PC-3 (cell line): ENCODE results near the gene OR52B4. TPM values are rescaled to one million over a fixed set of nuclear protein-coding genes. Genes with fewer than 3 reads are reported as not detected.
"Not testable (repeated sequence)": the region's sequence is repeated elsewhere in the genome, so short reads cannot be mapped to it uniquely, and the experiment has no call there.

Source experiments
- ATAC-seq: fragments of 200-7000 bp; cut with Tn5 transposase; 2 replicates; pipeline ENCODE4 v1.9.1; 2020; ENCODE audit warnings: mild to moderate bottlenecking, moderate library complexity
- BruUV-seq: library from RNA; stranded (reverse); fragments of 400-500 nt; replicated peaks from 2 replicates; lab custom pipeline; 2021; lab: Mats Ljungman, UMichigan
- CTCF ChIA-PET: fragments of 300-600 bp; sonication (Branson Sonifier 250); formaldehyde crosslinking; loops from one replicate; lab custom pipeline; 2022; ENCODE audit warnings: antibody characterized with exemption; lab: Charles Lee
- POLR2A ChIA-PET: fragments of 300-600 bp; sonication (Branson Sonifier 250); formaldehyde crosslinking; loops from one replicate; lab custom pipeline; 2022; ENCODE audit warnings: antibody characterized with exemption; ENCODE audit not compliant: unreplicated experiment; lab: Charles Lee
- DNase-seq: peaks from one replicate; pipeline ENCODE4 v3.0.0-alpha.2; 2015
- H2AFZ ChIP-seq: fragments of 300-600 bp; sonication (generic); 2 replicates; pipeline ENCODE4 v1.6.0; 2016; ENCODE audit warnings: antibody characterized with exemption, low read length
- H3F3A ChIP-seq: fragments of 300-600 bp; sonication (generic); one replicate; pipeline ENCODE4 v1.6.0; 2017; ENCODE audit warnings: antibody characterized with exemption, low read length, control low read depth, mild to moderate bottlenecking; ENCODE audit not compliant: unreplicated experiment
- H3K27ac ChIP-seq: fragments of 300-600 bp; sonication (generic); 2 replicates; pipeline ENCODE4 v1.5.1; 2016; ENCODE audit warnings: mild to moderate bottlenecking, low read length
- H3K27me3 ChIP-seq: fragments of 300-600 bp; sonication (generic); 2 replicates; pipeline ENCODE4 v1.6.1; 2016; ENCODE audit warnings: low read length, mixed read lengths
- H3K36me3 ChIP-seq: fragments of 300-600 bp; sonication (generic); 2 replicates; pipeline ENCODE4 v1.6.1; 2016; ENCODE audit warnings: low read depth, mixed run types, low read length, mixed read lengths
- H3K4me1 ChIP-seq: fragments of 300-600 bp; sonication (generic); 2 replicates; pipeline ENCODE4 v1.5.1; 2016; ENCODE audit warnings: low read length; ENCODE audit not compliant: insufficient read depth
- H3K4me2 ChIP-seq: fragments of 300-600 bp; sonication (generic); 2 replicates; pipeline ENCODE4 v1.6.0; 2016; ENCODE audit warnings: low read length
- H3K4me3 ChIP-seq: fragments of 300-600 bp; sonication (generic); 2 replicates; pipeline ENCODE4 v1.5.1; 2016; ENCODE audit warnings: mild to moderate bottlenecking, low read length, mixed read lengths
- H3K79me2 ChIP-seq: fragments of 300-600 bp; sonication (generic); 2 replicates; pipeline ENCODE4 v1.6.1; 2017; ENCODE audit warnings: low read length, mixed read lengths
- H3K9ac ChIP-seq: fragments of 300-600 bp; sonication (generic); 2 replicates; pipeline ENCODE4 v1.6.0; 2016; ENCODE audit warnings: mild to moderate bottlenecking, low read length
- H3K9me2 ChIP-seq: fragments of 300-600 bp; sonication (generic); replicated peaks from 2 replicates; pipeline ENCODE4 v1.6.1; 2016; ENCODE audit warnings: mixed run types, low read length, mixed read lengths
- H3K9me3 ChIP-seq: fragments of 300-600 bp; sonication (generic); 2 replicates; pipeline ENCODE4 v1.6.1; 2016; ENCODE audit warnings: low read length, mixed read lengths
- H4K20me1 ChIP-seq: fragments of 300-600 bp; sonication (generic); 2 replicates; pipeline ENCODE4 v1.6.1; 2016; ENCODE audit warnings: low read length, mixed read lengths
- CTCF ChIP-seq: fragments of 300-600 bp; sonication (generic); conservative IDR thresholded peaks from 2 replicates; pipeline ENCODE4 v1.5.1; 2017; ENCODE audit warnings: antibody characterized with exemption, low read depth, mild to moderate bottlenecking, low read length
- EZH2 ChIP-seq: fragments of 300-600 bp; sonication (generic); IDR thresholded peaks from one replicate; pipeline ENCODE4 v1.6.1; 2017; ENCODE audit warnings: antibody characterized with exemption, mild to moderate bottlenecking, low read length; ENCODE audit not compliant: unreplicated experiment
- EZH2phosphoT487 ChIP-seq: fragments of 300-600 bp; sonication (generic); IDR thresholded peaks from 2 replicates; pipeline ENCODE4 v1.6.1; 2018; ENCODE audit warnings: mild to moderate bottlenecking, antibody characterized with exemption, low read length, borderline replicate concordance
- intact Hi-C: fragments of 100-400 bp; cut with micrococcal nuclease; formaldehyde crosslinking; loops from 2 replicates; pipeline ENCODE4 v1.9.0; 2023
- total RNA-seq: library from RNA; depleted of rRNA; stranded (reverse); fragments of >200 nt; gene quantifications from 2 replicates; pipeline ENCODE4 v1.2.3, GENCODE V29; 2014

OR52B4 gene
- total RNA-seq, 1 experiment from 2014 or later = not detected

GRCh38 chr11:4375431-4376140, 7.4 kb upstream of the OR52B4 start:
- H3K27me3 ChIP-seq = peaks cover 34% of the 10 kb centered on the region
- H3K36me3 ChIP-seq = no peaks in the 10 kb centered on the region
- no peak overlapping the region for H3K4me2 ChIP-seq
- DNase-seq = no peak
- no TSS peak for BruUV-seq
- ChIA-PET POLR2A (no interaction called here), CTCF (no interaction called here)
- H3K9me2 ChIP-seq = no peaks in the 10 kb centered on the region
- no peaks in the 10 kb centered on the region for H3K4me1 ChIP-seq
- intact Hi-C loops = no loop called here
- H3K79me2 ChIP-seq = no peaks in the 10 kb centered on the region
- H3K27ac ChIP-seq = no peak overlapping the region
- no peak overlapping the region for H3K4me3 ChIP-seq
- no peak for TF ChIP-seq EZH2
- no peak overlapping the region for H2AFZ ChIP-seq
- no peak for ATAC-seq
- no peaks in the 10 kb centered on the region for H3K9me3 ChIP-seq
- H3K9ac ChIP-seq = no peak overlapping the region
- no peaks in the 10 kb centered on the region for H4K20me1 ChIP-seq
- H3F3A ChIP-seq = no peaks in the 10 kb centered on the region

- ChIA-PET POLR2A (no interaction called here), CTCF (no interaction called here)
- H3F3A ChIP-seq = no peaks in the 10 kb centered on the region
- H3K4me2 ChIP-seq = no peak overlapping the region
- H3K36me3 ChIP-seq = no peaks in the 10 kb centered on the region
- H3K9me3 ChIP-seq = no peaks in the 10 kb centered on the region
- H3K9ac ChIP-seq = no peak overlapping the region
- BruUV-seq = no TSS peak
- ATAC-seq = no peak
- no peaks in the 10 kb centered on the region for H3K79me2 ChIP-seq
- DNase-seq = no peak
- TF ChIP-seq CTCF (no peak), EZH2phosphoT487 (no peak), EZH2 (no peak)
- H3K4me1 ChIP-seq = no peaks in the 10 kb centered on the region
- H2AFZ ChIP-seq = no peak overlapping the region
- H4K20me1 ChIP-seq = no peaks in the 10 kb centered on the region
- peaks cover 27% of the 10 kb centered on the region for H3K27me3 ChIP-seq
- H3K27ac ChIP-seq = no peak overlapping the region
- H3K9me2 ChIP-seq = no peaks in the 10 kb centered on the region
- no peak overlapping the region for H3K4me3 ChIP-seq
- intact Hi-C loops = no loop called here
Measured at GRCh38 chr11:4370166-4370565, 2.0 kb upstream of the OR52B4 start.

GRCh38 chr11:4348142-4348541, 20.0 kb downstream of the OR52B4 start:
- H3K36me3 ChIP-seq, POLR2A ChIA-PET, H3K9me3 ChIP-seq, BruUV-seq, H3K4me3 ChIP-seq, intact Hi-C loops, H3K9ac ChIP-seq, ATAC-seq, DNase-seq, H3K4me1 ChIP-seq, H3F3A ChIP-seq, H3K27me3 ChIP-seq, H3K9me2 ChIP-seq, H4K20me1 ChIP-seq, H3K4me2 ChIP-seq, H3K79me2 ChIP-seq, H2AFZ ChIP-seq, H3K27ac ChIP-seq: not testable (repeated sequence)
- CTCF ChIA-PET = interaction anchor here (0.7 kb wide), 1 partner anchor 147 kb away, joined by 3 read pairs; no protein-coding TSS in a partner anchor

GRCh38 chr11:4345366-4345765, 22.8 kb downstream of the OR52B4 start:
- H3K4me2 ChIP-seq, H4K20me1 ChIP-seq, CTCF ChIA-PET, H3K4me3 ChIP-seq, H3K9ac ChIP-seq, H3K9me3 ChIP-seq, ATAC-seq, H3K79me2 ChIP-seq, H3K27ac ChIP-seq, H3K4me1 ChIP-seq, intact Hi-C loops, H3K36me3 ChIP-seq, H3K27me3 ChIP-seq, DNase-seq, BruUV-seq, H3F3A ChIP-seq, H3K9me2 ChIP-seq, H2AFZ ChIP-seq, POLR2A ChIA-PET: not testable (repeated sequence)

DNA sequence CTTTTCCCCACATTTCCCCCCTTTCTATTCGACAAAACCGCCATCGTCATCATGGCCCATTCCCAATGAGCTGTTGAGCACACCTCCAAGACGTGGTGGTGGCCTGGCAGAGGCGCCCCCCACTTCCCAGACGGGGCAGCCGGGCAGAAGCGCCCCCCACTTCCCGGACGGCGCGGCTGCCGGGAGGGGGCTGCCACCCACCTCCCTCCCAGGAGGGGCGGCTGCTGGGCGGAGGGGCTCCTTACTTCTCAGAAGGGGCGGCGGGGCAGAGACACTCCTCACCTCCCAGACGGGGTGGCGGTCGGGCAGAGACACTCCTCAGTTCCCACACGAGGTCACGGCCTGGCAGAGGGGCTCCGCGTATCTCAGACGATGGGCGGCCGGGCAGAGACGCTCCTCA, 33.8 kb downstream of the OR52B4 start:
- POLR2A ChIA-PET = not testable (repeated sequence)

More for the DNA sequence above, 33.8 kb downstream of the OR52B4 start:
- H3K9me2 ChIP-seq, H3K36me3 ChIP-seq, H3K4me3 ChIP-seq, H3F3A ChIP-seq, CTCF ChIA-PET, H3K4me2 ChIP-seq, ATAC-seq, H3K79me2 ChIP-seq, BruUV-seq, H3K9ac ChIP-seq, H2AFZ ChIP-seq, H3K4me1 ChIP-seq, H3K9me3 ChIP-seq, intact Hi-C loops, H3K27me3 ChIP-seq, DNase-seq, H4K20me1 ChIP-seq, H3K27ac ChIP-seq: not testable (repeated sequence)
